Measurements from ENCODE around the gene FPGT.

Gene FPGT

DNA sequence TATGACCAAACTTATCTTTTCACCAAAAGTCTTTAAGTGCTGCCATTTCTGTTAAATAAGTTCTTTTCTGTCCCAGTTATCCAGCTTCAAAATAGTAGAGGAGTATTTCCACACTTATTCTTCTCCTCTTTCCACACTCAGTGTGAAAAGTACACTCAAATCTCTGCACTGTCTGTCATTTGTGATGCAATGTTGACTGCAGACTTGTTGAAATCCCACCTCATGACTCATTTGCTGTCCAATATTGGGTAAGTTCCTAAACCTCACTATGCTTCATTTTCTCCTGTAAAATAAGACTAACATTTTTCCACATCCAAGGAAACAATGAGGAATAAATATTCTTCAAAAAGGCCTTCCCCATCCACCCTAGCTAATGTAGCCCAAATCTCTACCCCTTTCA lies 17.6 kb upstream of the FPGT start:
- Histone ChIP-seq H3K27ac (ENCODE audit: poor library complexity, severe bottlenecking) (no peak overlapping the region), H3K9me3 (ENCODE audit: severe bottlenecking) (no peaks in the 10 kb centered on the region), H3K4me1 (ENCODE audit: insufficient read depth, poor library complexity, severe bottlenecking) (no peaks in the 10 kb centered on the region), H3K27me3 (ENCODE audit: insufficient read depth, poor library complexity, severe bottlenecking) (no peaks in the 10 kb centered on the region), H3K4me3 (ENCODE audit: severe bottlenecking) (no peak overlapping the region), H3K36me3 (ENCODE audit: low read depth) (no peaks in the 10 kb centered on the region)
- no peak for DNase-seq (ENCODE audit: low spot score)
- TF ChIP-seq, protein P1, sequence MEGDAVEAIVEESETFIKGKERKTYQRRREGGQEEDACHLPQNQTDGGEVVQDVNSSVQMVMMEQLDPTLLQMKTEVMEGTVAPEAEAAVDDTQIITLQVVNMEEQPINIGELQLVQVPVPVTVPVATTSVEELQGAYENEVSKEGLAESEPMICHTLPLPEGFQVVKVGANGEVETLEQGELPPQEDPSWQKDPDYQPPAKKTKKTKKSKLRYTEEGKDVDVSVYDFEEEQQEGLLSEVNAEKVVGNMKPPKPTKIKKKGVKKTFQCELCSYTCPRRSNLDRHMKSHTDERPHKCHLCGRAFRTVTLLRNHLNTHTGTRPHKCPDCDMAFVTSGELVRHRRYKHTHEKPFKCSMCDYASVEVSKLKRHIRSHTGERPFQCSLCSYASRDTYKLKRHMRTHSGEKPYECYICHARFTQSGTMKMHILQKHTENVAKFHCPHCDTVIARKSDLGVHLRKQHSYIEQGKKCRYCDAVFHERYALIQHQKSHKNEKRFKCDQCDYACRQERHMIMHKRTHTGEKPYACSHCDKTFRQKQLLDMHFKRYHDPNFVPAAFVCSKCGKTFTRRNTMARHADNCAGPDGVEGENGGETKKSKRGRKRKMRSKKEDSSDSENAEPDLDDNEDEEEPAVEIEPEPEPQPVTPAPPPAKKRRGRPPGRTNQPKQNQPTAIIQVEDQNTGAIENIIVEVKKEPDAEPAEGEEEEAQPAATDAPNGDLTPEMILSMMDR (IDR thresholded peaks at IDR 0.05; ENCODE audit: poor library complexity, severe bottlenecking): no peak
- peak; percentile 54; the same call in 1 of the 3 replicates for ATAC-seq (ENCODE audit: low read depth)

DNA sequence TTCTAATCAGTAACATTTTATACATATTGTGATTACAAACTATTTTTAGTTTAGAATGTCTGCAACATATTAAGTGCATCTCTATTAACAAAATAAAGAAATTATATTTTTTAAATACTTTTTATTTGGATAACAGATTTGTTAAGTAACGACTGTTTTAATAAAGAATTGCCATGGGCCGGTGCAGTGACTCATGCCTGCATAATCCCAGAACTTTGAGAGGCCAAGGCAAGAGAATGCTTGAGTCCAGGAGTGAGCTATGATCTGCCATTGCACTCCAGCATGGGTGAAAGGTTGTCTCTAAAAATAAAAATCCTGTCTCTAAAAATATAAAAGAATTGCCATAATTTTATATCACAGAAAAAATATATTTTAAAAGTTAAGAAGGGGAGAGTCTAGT lies 4.1 kb upstream of the FPGT start:
- Histone ChIP-seq H3K27me3 (ENCODE audit: insufficient read depth, poor library complexity, severe bottlenecking) (no peaks in the 10 kb centered on the region), H3K27ac (ENCODE audit: poor library complexity, severe bottlenecking) (no peak overlapping the region), H3K9me3 (ENCODE audit: severe bottlenecking) (no peaks in the 10 kb centered on the region), H3K4me1 (ENCODE audit: insufficient read depth, poor library complexity, severe bottlenecking) (no peaks in the 10 kb centered on the region), H3K4me3 (ENCODE audit: severe bottlenecking) (no peak overlapping the region), H3K36me3 (ENCODE audit: low read depth) (no peaks in the 10 kb centered on the region)
- ATAC-seq (ENCODE audit: low read depth) (no peak), DNase-seq (ENCODE audit: low spot score) (no peak)
- TF ChIP-seq, protein P1 (IDR thresholded peaks at IDR 0.05; ENCODE audit: poor library complexity, severe bottlenecking): no peak

DNA sequence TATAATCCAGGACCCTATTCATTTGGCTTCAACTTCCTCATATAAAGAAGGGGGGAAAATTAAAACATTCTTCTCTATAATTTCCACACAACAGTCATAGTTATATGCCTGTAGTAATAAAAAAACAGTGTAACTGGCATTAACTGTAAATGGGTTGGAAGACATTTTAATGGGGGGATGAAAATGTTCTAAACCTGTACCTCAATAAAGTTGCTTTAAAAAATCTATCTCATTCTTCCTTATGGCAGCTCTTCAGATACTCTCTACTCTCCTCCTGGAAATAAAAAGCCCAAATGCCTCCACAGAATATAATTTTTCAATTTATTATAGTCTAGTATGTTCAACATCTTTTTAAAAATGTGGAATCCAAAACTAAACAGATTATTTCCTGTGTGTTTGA lies 2.7 kb upstream of the FPGT start:
- DNase-seq (ENCODE audit: low spot score) (no peak), ATAC-seq (ENCODE audit: low read depth) (no peak)
- H3K27ac ChIP-seq (ENCODE audit: poor library complexity, severe bottlenecking): no peak overlapping the region
- no peak overlapping the region for H3K4me3 ChIP-seq (ENCODE audit: severe bottlenecking)
- H3K36me3 ChIP-seq (ENCODE audit: low read depth): 0 out of 2 replicates have a peak, but pooled peaks cover 4% of the 10 kb centered on the region
- no peaks in the 10 kb centered on the region for H3K4me1 ChIP-seq (ENCODE audit: insufficient read depth, poor library complexity, severe bottlenecking)
- no peaks in the 10 kb centered on the region for H3K9me3 ChIP-seq (ENCODE audit: severe bottlenecking)
- TF ChIP-seq, protein P1 (IDR thresholded peaks at IDR 0.05; ENCODE audit: poor library complexity, severe bottlenecking): no peak
- no peaks in the 10 kb centered on the region for H3K27me3 ChIP-seq (ENCODE audit: insufficient read depth, poor library complexity, severe bottlenecking)

DNA sequence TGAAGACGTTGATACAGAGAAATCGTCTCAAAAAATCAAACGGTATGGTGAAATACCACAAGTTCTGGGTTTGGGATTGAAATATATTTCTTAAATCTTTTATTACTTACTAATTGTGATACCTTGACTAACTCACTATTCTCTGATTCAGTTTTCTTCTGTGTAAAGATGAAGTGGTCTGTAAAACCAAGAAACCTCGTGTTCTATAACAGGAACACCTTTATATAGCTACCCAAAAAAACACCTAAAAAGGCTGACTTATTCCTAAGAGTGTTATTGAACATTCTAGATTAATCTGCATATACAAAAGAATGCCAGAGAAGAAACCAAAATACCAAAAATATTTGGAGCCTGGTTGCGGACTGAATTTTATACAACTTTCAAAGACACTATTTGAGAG lies 787 bp upstream of the FPGT start:
- Histone ChIP-seq H3K9me3 (ENCODE audit: severe bottlenecking) (no peaks in the 10 kb centered on the region), H3K27ac (ENCODE audit: poor library complexity, severe bottlenecking) (no peak overlapping the region), H3K36me3 (ENCODE audit: low read depth) (peaks cover 19% of the 10 kb centered on the region), H3K27me3 (ENCODE audit: insufficient read depth, poor library complexity, severe bottlenecking) (no peaks in the 10 kb centered on the region), H3K4me1 (ENCODE audit: insufficient read depth, poor library complexity, severe bottlenecking) (no peaks in the 10 kb centered on the region), H3K4me3 (ENCODE audit: severe bottlenecking) (peak overlapping the region; percentile 46)
- ATAC-seq (ENCODE audit: low read depth) (no peak), DNase-seq (ENCODE audit: low spot score) (no peak)
- TF ChIP-seq, protein P1 (IDR thresholded peaks at IDR 0.05; ENCODE audit: poor library complexity, severe bottlenecking): no peak

DNA sequence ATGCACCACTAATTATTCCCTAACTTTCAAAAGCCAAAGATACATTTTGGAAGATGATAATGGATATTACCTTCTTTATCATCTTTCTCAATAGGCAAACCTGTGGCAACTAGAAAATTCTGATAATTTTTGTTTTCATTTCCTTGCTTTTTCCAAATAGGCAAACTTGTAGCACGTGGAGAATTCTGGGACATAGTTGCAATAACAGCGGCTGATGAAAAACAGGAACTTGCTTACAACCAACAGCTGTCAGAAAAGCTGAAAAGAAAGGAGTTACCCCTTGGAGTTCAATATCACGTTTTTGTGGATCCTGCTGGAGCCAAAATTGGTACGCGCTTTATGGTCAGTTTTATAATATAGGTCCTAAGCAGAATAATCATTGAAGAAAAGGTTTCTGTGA lies 1.5 kb downstream of the FPGT start:
- no peaks in the 10 kb centered on the region for H3K27me3 ChIP-seq (ENCODE audit: insufficient read depth, poor library complexity, severe bottlenecking)
- TF ChIP-seq, protein P1 (IDR thresholded peaks at IDR 0.05; ENCODE audit: poor library complexity, severe bottlenecking): no peak
- no peak for DNase-seq (ENCODE audit: low spot score)
- H3K9me3 ChIP-seq (ENCODE audit: severe bottlenecking): no peaks in the 10 kb centered on the region
- no peak for ATAC-seq (ENCODE audit: low read depth)
- no peaks in the 10 kb centered on the region for H3K4me1 ChIP-seq (ENCODE audit: insufficient read depth, poor library complexity, severe bottlenecking)
- H3K36me3 ChIP-seq (ENCODE audit: low read depth): peaks cover 30% of the 10 kb centered on the region
- no peak overlapping the region for H3K27ac ChIP-seq (ENCODE audit: poor library complexity, severe bottlenecking)
- no peak overlapping the region for H3K4me3 ChIP-seq (ENCODE audit: severe bottlenecking)

Measured in RWPE2 (cell line).